GM21528 (cell line): Measurements from ENCODE around the gene COA8.
A peak's percentile ranks its signal among the peaks of the same experiment; 100 is the strongest.

Experiments
- ATAC-seq: cut with Tn5 transposase; IDR thresholded peaks from one replicate; pipeline ENCODE4 v1.9.1; 2021; ENCODE audit warnings: mild to moderate bottlenecking, moderate library complexity; ENCODE audit not compliant: unreplicated experiment, low FRiP score

The COA8 gene

GRCh38 chr14:103562429-103563225, at the start of gene COA8, which contains the start of gene BAG5:
TSS of gene COA8 (plus strand) at chr14:103562960. CDS start at chr14:103563002, 42 bp downstream.
TSS of gene BAG5 (minus strand) at chr14:103562657. CDS start at chr14:103561164, 1,493 bp downstream.
- peak; percentile 74 for ATAC-seq

DNA sequence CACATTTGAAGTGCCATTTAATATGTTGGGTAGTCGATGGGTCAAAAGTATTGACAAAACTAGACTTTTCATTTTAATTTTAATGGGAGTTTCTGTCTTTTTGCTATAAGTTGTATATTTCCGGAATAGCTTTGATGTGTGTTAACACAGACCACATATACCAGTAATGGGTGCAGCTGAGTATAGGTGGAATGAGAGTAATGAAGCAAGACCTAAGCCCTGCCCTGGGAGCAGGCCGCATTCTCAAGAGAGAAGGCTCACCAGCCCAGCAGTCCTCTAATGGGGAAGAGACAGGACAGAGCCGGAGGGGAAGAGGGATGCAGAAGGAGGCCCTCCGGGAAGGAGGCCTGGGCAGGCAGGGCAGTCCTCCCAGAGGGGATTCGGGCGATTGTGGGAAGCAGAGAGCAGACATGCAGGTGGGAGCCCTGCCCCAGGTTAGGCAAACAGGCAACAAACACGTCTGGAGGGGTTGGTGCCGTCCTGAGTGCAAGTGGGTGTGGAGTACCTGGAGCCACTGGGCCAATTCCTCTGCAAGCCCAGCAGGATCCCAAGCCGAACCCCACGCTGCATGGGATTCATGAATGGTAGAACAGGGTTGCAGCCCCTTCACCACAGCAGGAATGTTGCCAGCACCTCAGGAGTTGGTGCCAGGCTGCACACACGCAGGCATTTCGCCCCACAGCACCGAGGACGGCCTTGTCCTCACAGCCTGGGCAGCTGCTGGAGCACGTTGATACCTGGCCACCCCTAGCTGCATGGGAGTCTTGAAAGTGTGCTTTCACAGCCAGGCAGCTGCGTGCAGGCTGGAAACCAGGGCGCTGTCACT, 48.0 kb upstream of the COA8 start:
- ATAC-seq, result no peak

- ATAC-seq, result no peak
Measured at GRCh38 chr14:103516426-103517173, 46.2 kb upstream of the COA8 start.

DNA sequence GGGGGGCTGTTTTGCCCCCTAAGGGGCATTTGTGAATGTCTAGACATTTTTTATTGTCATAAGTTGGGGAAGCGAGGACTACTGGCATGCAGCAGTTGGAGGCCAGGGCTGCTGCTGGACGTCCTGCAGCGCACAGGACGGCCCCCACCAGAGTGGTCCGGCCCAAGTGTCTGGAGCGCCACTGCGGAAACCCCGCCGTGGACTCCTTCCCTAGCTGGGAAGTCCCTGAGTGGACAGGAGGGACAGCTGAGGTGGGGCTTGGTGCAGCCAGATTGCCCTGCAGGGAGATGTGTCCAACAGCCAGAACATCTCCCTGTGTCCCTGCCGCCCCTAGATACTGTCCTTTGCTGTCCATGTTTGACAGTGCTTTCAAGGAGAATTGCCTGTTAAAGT, 45.6 kb upstream of the COA8 start:
- ATAC-seq, result no peak

GRCh38 chr14:103517721-103518421, 44.9 kb upstream of the COA8 start:
- ATAC-seq, result no peak

GRCh38 chr14:103518422-103519042, 44.2 kb upstream of the COA8 start:
- no peak for ATAC-seq

DNA sequence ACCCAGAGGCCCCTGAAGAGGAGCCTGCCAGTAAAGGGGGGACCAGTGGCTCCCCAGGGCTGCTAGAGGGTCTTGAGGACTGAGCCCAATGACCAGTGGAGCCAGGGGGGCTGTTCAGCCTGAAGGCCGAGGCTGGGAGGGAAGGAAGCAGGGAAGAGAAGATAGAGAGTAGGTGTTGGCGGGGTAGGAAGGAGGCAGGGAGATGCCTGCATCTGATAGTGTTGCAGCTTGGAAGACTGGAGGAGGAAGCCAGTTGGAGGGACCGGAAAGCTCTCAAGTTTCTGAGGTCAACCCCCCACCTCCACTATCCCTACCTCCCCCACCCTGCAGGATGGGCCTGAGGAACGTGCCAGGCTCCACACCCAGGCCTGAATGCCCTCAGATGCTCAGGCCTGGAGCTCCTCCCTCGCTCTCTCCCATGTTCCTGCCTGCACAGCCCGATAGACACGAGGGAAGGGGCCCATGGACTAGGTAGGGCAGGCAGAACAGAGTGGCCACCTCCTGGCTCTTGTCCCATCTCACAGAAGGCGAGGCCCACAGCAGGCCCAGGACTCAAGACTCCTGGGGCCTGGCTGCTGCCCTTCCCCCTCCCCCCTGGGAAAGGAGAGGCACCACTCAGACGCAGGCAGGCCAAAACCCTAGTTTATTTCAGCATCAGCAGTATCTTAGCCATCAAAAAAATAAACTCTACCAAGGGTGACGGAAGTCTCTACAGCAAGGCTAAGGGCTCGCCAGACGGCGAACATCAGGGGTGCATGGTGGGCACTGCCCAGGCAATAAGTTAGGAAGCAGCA, 43.5 kb upstream of the COA8 start:
- ATAC-seq, result no peak

DNA sequence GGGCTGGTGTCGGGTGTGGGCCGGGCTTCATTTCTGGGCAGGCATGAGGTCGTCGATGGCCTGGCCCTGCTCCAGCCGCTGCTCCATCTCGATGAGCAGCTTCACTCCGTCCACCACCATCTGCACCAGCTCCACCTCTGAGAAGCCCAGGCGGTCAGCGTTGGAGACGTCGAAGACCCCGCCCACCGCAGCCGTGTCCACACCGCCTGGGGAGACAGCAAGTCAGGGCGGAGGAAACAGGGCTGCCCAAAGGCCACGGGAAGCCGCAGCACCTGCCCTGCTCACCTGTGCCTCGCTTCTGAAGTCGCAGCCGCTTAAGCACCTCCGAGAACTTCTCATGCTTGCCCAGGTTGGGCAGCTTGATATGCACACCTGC, 42.9 kb upstream of the COA8 start:
- no peak for ATAC-seq

GRCh38 chr14:103520269-103520656, 42.5 kb upstream of the COA8 start:
- no peak for ATAC-seq

GRCh38 chr14:103520657-103521437, 41.9 kb upstream of the COA8 start:
- ATAC-seq, result peak; percentile 37

- no peak for ATAC-seq
Measured at GRCh38 chr14:103521438-103521950, 41.3 kb upstream of the COA8 start.

- ATAC-seq, result no peak
Measured at GRCh38 chr14:103521951-103522563, 40.7 kb upstream of the COA8 start.

DNA sequence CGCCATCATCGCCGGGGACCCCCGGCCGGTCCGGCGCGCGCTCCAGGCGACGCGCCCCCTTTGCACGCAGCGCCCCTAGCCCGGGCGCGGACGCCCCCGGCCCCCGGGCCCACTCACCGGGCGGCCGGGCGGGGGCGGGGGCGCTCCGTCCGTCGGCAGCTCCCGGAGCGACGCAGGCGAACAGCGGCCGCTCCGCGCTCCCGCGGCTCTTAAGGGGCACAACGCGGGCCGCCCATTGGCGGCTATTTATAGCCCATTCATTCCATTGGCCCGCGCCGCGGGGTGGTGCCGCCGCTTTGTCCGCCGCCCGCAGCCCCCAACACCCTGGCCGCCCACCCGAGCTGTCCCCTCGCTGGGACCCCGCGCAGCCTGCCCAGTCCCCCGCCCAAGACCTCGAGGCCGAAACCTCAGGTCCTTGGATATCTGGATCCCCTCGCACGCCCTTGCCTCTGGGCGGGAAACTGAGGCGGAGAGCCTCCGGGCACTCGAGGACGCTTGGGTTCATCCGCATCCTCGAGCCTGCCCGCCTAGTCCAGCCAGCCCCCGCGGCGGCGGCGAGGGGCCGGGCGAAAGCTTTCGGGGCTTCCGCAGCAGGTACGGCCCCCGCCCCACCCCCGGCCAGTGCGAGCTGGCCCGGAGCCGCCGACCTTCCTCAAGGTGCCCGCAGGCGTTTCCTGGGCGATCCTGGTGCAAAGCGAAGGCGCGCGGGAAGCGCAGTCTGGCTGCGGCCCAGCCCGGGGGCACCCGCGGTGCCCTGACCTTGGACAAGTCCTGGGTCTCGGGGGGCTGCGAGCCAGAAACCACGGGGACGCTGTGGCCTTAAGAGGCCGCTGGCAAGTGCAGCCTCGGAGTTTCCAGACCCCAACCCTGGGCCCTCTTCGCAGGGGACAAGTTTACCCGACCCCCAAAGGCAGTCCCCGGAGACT, 39.8 kb upstream of the COA8 start, which contains the start of gene CKB:
Gene CKB (minus strand): TSS at position 182 of the 926 bp plus-strand sequence. CDS start 337 bp downstream, outside the sequence.
- ATAC-seq, result no peak

DNA sequence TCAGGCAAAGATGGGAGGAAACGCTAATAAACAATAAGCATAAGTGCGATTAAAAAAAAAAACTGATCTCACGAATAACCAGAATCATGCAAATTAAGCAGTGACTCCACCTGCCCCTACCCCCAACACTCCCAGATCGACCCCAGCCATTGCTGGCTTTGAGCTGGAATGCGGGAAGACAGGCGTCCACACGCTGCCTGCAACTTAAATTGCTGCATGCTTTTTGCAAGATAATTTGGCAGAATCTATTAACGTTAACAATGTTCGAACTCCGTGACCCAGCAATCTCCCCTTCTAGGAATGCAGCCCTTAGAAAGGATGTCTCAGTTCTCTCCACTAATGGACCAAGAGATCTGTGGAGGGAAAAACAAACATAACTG, 39.2 kb upstream of the COA8 start:
- ATAC-seq, result no peak

DNA sequence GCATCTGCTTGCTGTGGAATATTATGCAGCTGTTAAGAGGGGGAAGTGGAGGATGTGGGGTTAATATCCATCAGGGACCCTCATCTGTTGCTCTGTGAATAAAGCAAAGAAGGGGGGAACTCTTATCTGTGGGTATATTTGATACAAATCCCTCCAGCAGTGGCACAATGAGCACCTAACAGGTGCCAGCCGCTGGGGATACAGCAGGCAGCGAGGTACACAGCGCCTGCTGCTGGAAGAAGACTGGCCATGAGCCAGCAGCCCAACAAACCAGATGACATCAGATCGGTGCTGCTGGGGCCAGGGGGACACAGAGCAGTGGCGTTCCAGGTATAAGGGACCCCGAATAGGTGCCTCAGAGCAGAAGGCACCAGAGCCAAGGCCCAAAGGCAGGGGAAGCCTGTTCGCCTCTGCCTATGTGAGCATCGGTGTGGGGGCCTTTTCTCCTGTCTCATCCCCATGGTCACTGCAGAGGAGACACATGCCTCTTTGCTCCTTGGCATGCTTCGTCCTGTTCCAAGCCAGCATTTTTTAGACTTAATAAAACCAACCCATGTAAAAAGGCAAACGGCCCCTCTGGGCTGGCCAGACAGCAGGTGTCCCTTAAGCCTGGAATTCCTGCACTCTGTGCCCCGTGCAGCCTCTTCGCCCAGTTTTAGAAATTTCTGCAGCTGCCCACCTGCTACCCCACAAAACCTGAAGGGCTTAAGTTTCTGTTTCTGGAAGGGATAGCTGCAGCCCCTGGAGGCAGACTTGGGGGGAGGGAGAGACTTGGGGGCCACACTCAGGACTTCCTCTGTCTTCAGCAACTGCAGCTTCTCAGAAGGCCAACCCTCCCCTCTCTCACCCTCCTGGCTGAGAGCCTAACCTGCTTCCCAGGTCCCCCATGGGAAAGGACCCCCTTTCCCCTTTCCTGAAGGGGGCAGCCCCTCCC, 38.5 kb upstream of the COA8 start:
- ATAC-seq, result no peak
